Neural cell (in vitro differentiated cells): Measurements from ENCODE around the gene BMPR1A. TPM values are rescaled to one million over a fixed set of nuclear protein-coding genes. Genes with fewer than 3 reads are reported as not detected.

Source experiments
- H2AFZ ChIP-seq: fragments of 200-600, 300-800 bp; sonication (generic), shearing (Covaris generic); 2 replicates; pipeline ENCODE4 v1.6.0; 2014; ENCODE audit warnings: low read depth, mild to moderate bottlenecking, antibody characterized with exemption, low read length, moderate library complexity
- H3F3A ChIP-seq: fragments of 200-600 bp; shearing (Covaris generic); 2 replicates; pipeline ENCODE4 v1.6.1; 2016; ENCODE audit warnings: mild to moderate bottlenecking, moderate library complexity, mixed read lengths, antibody characterized with exemption, low read length; ENCODE audit not compliant: insufficient read depth, poor library complexity, severe bottlenecking
- H3K27ac ChIP-seq: fragments of 200-600, 300-800 bp; sonication (generic), shearing (Covaris generic); 2 replicates; pipeline ENCODE4 v1.5.1; 2014; ENCODE audit warnings: mild to moderate bottlenecking, low read length, moderate library complexity
- H3K27me3 ChIP-seq: fragments of 300-800, 200-600 bp; sonication (generic), shearing (Covaris generic); 2 replicates; pipeline ENCODE4 v1.6.0; 2014; ENCODE audit warnings: mild to moderate bottlenecking, low read depth, low read length, moderate library complexity; ENCODE audit not compliant: insufficient read depth
- H3K36me3 ChIP-seq: fragments of 300-800, 200-600 bp; sonication (generic), shearing (Covaris generic); 2 replicates; pipeline ENCODE4 v1.5.1; 2014; ENCODE audit warnings: mild to moderate bottlenecking, antibody characterized with exemption, low read length, moderate library complexity; ENCODE audit not compliant: insufficient read depth
- H3K4me2 ChIP-seq: fragments of 300-800, 200-600 bp; sonication (generic), shearing (Covaris generic); 2 replicates; pipeline ENCODE4 v1.6.0; 2014; ENCODE audit warnings: mild to moderate bottlenecking, low read length
- H3K4me3 ChIP-seq: fragments of 300-800, 200-600 bp; sonication (generic), shearing (Covaris generic); 2 replicates; pipeline ENCODE4 v1.5.1; 2014; ENCODE audit warnings: mild to moderate bottlenecking, low read length, moderate library complexity
- H3K79me2 ChIP-seq: fragments of 200-600 bp; shearing (Covaris generic); replicated peaks from 2 replicates; pipeline ENCODE4 v1.6.0; 2014; ENCODE audit warnings: mild to moderate bottlenecking, low read length, moderate library complexity; ENCODE audit not compliant: insufficient read depth
- H3K9ac ChIP-seq: fragments of 300-800, 200-600 bp; sonication (generic), shearing (Covaris generic); 2 replicates; pipeline ENCODE4 v1.6.1; 2016; ENCODE audit warnings: mild to moderate bottlenecking, low read length, mixed read lengths
- H3K9me2 ChIP-seq: fragments of 200-600 bp; shearing (Covaris generic); 2 replicates; pipeline ENCODE4 v1.6.1; 2016; ENCODE audit warnings: mild to moderate bottlenecking, low read length, mixed read lengths; ENCODE audit not compliant: insufficient read depth
- H3K9me3 ChIP-seq: fragments of 200-600, 300-800 bp; sonication (generic), shearing (Covaris generic); 2 replicates; pipeline ENCODE4 v1.6.1; 2016; ENCODE audit warnings: mild to moderate bottlenecking, mixed run types, low read length, moderate library complexity, mixed read lengths
- H4K20me1 ChIP-seq: fragments of 200-600 bp; shearing (Covaris generic); 2 replicates; pipeline ENCODE4 v1.6.1; 2016; ENCODE audit warnings: mild to moderate bottlenecking, mixed run types; ENCODE audit not compliant: insufficient read depth
- EP300 ChIP-seq: fragments of 450-650 bp; conservative IDR thresholded peaks from 2 replicates; pipeline ENCODE4 v1.6.1; 2014; ENCODE audit warnings: antibody characterized with exemption, mild to moderate bottlenecking, moderate library complexity; ENCODE audit not compliant: poor library complexity, severe bottlenecking
- EZH2 ChIP-seq: fragments of 200-600, 300-800 bp; shearing (Covaris generic), sonication (generic); IDR thresholded peaks from 2 replicates; pipeline ENCODE4 v1.6.1; 2014; ENCODE audit warnings: antibody characterized with exemption, low read length, borderline replicate concordance, mild to moderate bottlenecking; ENCODE audit not compliant: insufficient read depth, poor library complexity, severe bottlenecking
- MXI1 ChIP-seq: fragments of 450-650 bp; conservative IDR thresholded peaks from 2 replicates; pipeline ENCODE4 v1.6.1; 2014; ENCODE audit warnings: antibody characterized with exemption, mild to moderate bottlenecking; ENCODE audit not compliant: poor library complexity, severe bottlenecking
- POLR2AphosphoS5 ChIP-seq: IDR thresholded peaks from 2 replicates; pipeline ENCODE4 v1.6.1; 2012
- RAD21 ChIP-seq: fragments of 450-650 bp; conservative IDR thresholded peaks from 2 replicates; pipeline ENCODE4 v1.6.1; 2014; ENCODE audit warnings: antibody characterized with exemption, mild to moderate bottlenecking, moderate library complexity
- REST ChIP-seq: IDR thresholded peaks from 2 replicates; pipeline ENCODE4 v1.6.1; 2012; ENCODE audit warnings: borderline replicate concordance
- SMC3 ChIP-seq: fragments of 450-650 bp; conservative IDR thresholded peaks from 2 replicates; pipeline ENCODE4 v1.6.1; 2014; ENCODE audit warnings: antibody characterized with exemption, mild to moderate bottlenecking, moderate library complexity; ENCODE audit not compliant: poor library complexity
- TAF1 ChIP-seq: IDR thresholded peaks from 2 replicates; pipeline ENCODE4 v1.6.1; 2012; ENCODE audit warnings: low read depth
- polyA plus RNA-seq: library from polyadenylated mRNA; depleted of rRNA; stranded (reverse); fragments of >200 nt; gene quantifications from 2 replicates; pipeline ENCODE4 v1.2.3, GENCODE V29; 2014
- TF ChIP-seq, protein P1 (sequence below): fragments of 450-650 bp; IDR thresholded peaks from 2 replicates; pipeline ENCODE4 v1.5.1; 2014; ENCODE audit warnings: antibody characterized with exemption, mild to moderate bottlenecking, moderate library complexity; ENCODE audit not compliant: poor library complexity, severe bottlenecking

The BMPR1A gene
- polyA plus RNA-seq, 1 donor from 2014 or later, result 29.9 TPM

GRCh38 chr10:86889997-86890396 lies 133.6 kb downstream of the BMPR1A start:
- no peaks in the 10 kb centered on the region for H3K27me3 ChIP-seq
- TF ChIP-seq, protein P1, sequence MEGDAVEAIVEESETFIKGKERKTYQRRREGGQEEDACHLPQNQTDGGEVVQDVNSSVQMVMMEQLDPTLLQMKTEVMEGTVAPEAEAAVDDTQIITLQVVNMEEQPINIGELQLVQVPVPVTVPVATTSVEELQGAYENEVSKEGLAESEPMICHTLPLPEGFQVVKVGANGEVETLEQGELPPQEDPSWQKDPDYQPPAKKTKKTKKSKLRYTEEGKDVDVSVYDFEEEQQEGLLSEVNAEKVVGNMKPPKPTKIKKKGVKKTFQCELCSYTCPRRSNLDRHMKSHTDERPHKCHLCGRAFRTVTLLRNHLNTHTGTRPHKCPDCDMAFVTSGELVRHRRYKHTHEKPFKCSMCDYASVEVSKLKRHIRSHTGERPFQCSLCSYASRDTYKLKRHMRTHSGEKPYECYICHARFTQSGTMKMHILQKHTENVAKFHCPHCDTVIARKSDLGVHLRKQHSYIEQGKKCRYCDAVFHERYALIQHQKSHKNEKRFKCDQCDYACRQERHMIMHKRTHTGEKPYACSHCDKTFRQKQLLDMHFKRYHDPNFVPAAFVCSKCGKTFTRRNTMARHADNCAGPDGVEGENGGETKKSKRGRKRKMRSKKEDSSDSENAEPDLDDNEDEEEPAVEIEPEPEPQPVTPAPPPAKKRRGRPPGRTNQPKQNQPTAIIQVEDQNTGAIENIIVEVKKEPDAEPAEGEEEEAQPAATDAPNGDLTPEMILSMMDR, result no peak
- no peak for TF ChIP-seq RAD21
- TF ChIP-seq TAF1, result no peak
- H3F3A ChIP-seq, result no peaks in the 10 kb centered on the region
- H2AFZ ChIP-seq, result no peak overlapping the region
- H3K36me3 ChIP-seq, result no peaks in the 10 kb centered on the region
- no peak overlapping the region for H3K27ac ChIP-seq
- no peak overlapping the region for H3K9ac ChIP-seq
- no peak overlapping the region for H3K4me3 ChIP-seq
- no peaks in the 10 kb centered on the region for H4K20me1 ChIP-seq
- no peaks in the 10 kb centered on the region for H3K9me3 ChIP-seq
- peaks cover 8% of the 10 kb centered on the region for H3K79me2 ChIP-seq
- no peak overlapping the region for H3K4me2 ChIP-seq
- H3K9me2 ChIP-seq, result no peaks in the 10 kb centered on the region

DNA sequence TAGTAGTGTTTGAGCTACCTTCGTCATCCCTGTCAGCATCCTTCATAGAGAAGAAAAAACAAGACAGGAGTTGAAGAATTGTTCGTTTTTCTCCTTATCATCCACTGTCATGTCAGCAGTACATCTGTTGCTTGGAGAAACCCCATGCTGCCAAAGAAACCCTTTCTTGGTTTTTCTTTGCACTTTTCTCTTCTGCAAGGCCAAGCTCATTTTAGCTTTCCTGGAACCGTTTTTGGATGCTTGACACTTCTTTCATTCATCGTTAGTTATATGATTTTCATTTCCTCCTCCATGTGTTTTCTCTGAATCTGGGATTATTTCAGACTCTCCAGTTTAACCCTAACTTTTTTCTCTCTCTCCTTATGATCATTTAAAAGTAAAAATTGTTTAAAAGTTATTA lies 142.1 kb downstream of the BMPR1A start:
- Histone ChIP-seq H3K79me2 (no peaks in the 10 kb centered on the region), H3K36me3 (no peaks in the 10 kb centered on the region), H3K4me2 (no peak overlapping the region), H3K27ac (no peak overlapping the region), H3K27me3 (no peaks in the 10 kb centered on the region), H3K9ac (no peak overlapping the region), H3K4me3 (no peak overlapping the region), H3K9me2 (no peaks in the 10 kb centered on the region), H3F3A (no peaks in the 10 kb centered on the region), H4K20me1 (no peaks in the 10 kb centered on the region), H2AFZ (no peak overlapping the region), H3K9me3 (no peaks in the 10 kb centered on the region)
- TF ChIP-seq POLR2AphosphoS5, result no peak
- no peak for TF ChIP-seq SMC3

- TF ChIP-seq, protein P1, result no peak
- TF ChIP-seq EP300, result no peak
- TF ChIP-seq MXI1, result no peak
- TF ChIP-seq SMC3, result no peak
- no peak for TF ChIP-seq REST
- TF ChIP-seq RAD21, result no peak
- TF ChIP-seq TAF1, result no peak
- no peak for TF ChIP-seq POLR2AphosphoS5
- TF ChIP-seq EZH2, result no peak
- H3K4me3 ChIP-seq, result no peak overlapping the region
- no peaks in the 10 kb centered on the region for H3K27me3 ChIP-seq
- H3F3A ChIP-seq, result no peaks in the 10 kb centered on the region
- H3K36me3 ChIP-seq, result no peaks in the 10 kb centered on the region
- H3K4me2 ChIP-seq, result no peak overlapping the region
- H3K9me3 ChIP-seq, result no peaks in the 10 kb centered on the region
- H2AFZ ChIP-seq, result no peak overlapping the region
- H3K9ac ChIP-seq, result no peak overlapping the region
- no peaks in the 10 kb centered on the region for H3K79me2 ChIP-seq
- no peak overlapping the region for H3K27ac ChIP-seq
- no peaks in the 10 kb centered on the region for H4K20me1 ChIP-seq
- no peaks in the 10 kb centered on the region for H3K9me2 ChIP-seq
These were observed 142.7 kb downstream of the BMPR1A start for GRCh38 chr10:86899132-86899531.
